T-cell (primary cell): Measurements from ENCODE around the gene TMEM14A. TPM values are rescaled to one million over a fixed set of nuclear protein-coding genes. Genes with fewer than 3 reads are reported as not detected.

Source experiments
- ATAC-seq, 4 experiments: fragments of 200-7000 bp in 3 of 4; fragments of 150-1000 bp in 1 of 4; cut with Tn5 transposase; replicated peaks in 1 of 4; 1 replicate in 3 of 4; 2 replicates in 1 of 4; pipeline ENCODE4 v1.10.0; 2021; ENCODE audit warnings: moderate library complexity in 3 of 4, mild to moderate bottlenecking in 2 of 4, moderate number of reproducible peaks in 1 of 4
- CTCF ChIA-PET, 2 donors: fragments of 300-600 bp; sonication (Branson Sonifier 250); formaldehyde crosslinking; loops; one replicate each; lab custom pipeline; 2022; ENCODE audit warnings: antibody characterized with exemption in 2 of 2; lab: Charles Lee
- POLR2A ChIA-PET, 2 donors: fragments of 300-600 bp; sonication (Branson Sonifier 250); formaldehyde crosslinking; loops; one replicate each; lab custom pipeline; 2022; ENCODE audit warnings: antibody characterized with exemption in 2 of 2; lab: Charles Lee
- DNase-seq, 35 experiments: peaks; one replicate each; pipeline versions ENCODE4 v3.0.0 to v3.0.0-alpha.2; 2013 to 2023
- H3K27ac ChIP-seq: one replicate; pipeline ENCODE4 v1.5.1; 2013; ENCODE audit warnings: low read length
- H3K27me3 ChIP-seq, 2 experiments: replicated peaks in 1 of 2; 1 replicate in 1 of 2; 2 replicates in 1 of 2; pipeline versions ENCODE4 v1.6.1 to v1.7.0; 2013; ENCODE audit warnings: low read length in 1 of 2, mixed read lengths in 1 of 2; ENCODE audit not compliant: control insufficient read depth in 2 of 2, insufficient read depth in 2 of 2; ENCODE audit errors: extremely low read depth in 1 of 2
- H3K36me3 ChIP-seq, 2 donors: 1 replicate in 1 of 2; 2 replicates in 1 of 2; pipeline versions ENCODE4 v1.6.1 to v1.7.0; 2013; ENCODE audit warnings: low read length in 1 of 2; ENCODE audit not compliant: control insufficient read depth in 2 of 2, insufficient read depth in 1 of 2; ENCODE audit errors: extremely low read depth in 1 of 2
- H3K4me1 ChIP-seq, 2 experiments: 1 replicate in 1 of 2; 2 replicates in 1 of 2; pipeline versions ENCODE4 v1.6.1 to v1.7.0; 2013; ENCODE audit warnings: low read length in 2 of 2, mixed read lengths in 1 of 2; ENCODE audit not compliant: insufficient read depth in 2 of 2, control insufficient read depth in 1 of 2; ENCODE audit errors: extremely low read depth in 1 of 2
- H3K4me3 ChIP-seq, 2 donors: 1 replicate in 1 of 2; 2 replicates in 1 of 2; pipeline versions ENCODE4 v1.5.1 to v1.7.0; 2013; ENCODE audit warnings: mild to moderate bottlenecking in 2 of 2, low read length in 1 of 2, moderate library complexity in 1 of 2; ENCODE audit not compliant: control insufficient read depth in 1 of 2; ENCODE audit errors: extremely low read depth in 1 of 2
- H3K9me3 ChIP-seq: 2 replicates; pipeline ENCODE4 v1.7.0; 2013
- H3K27ac Mint-ChIP-seq, 2 donors: one replicate each; pipeline ENCODE4 v1.8.0; 2020 to 2021; ENCODE audit warnings: mild to moderate bottlenecking in 2 of 2, mixed read lengths in 2 of 2
- H3K27me3 Mint-ChIP-seq, 2 donors: one replicate each; pipeline ENCODE4 v1.8.0; 2021 to 2022; ENCODE audit warnings: mixed read lengths in 2 of 2
- H3K36me3 Mint-ChIP-seq: one replicate; pipeline ENCODE4 v1.8.0; 2021; ENCODE audit warnings: mixed read lengths
- H3K4me1 Mint-ChIP-seq, 3 donors: one replicate each; pipeline ENCODE4 v1.8.0; 2020 to 2022; ENCODE audit warnings: mixed read lengths in 3 of 3, mild to moderate bottlenecking in 1 of 3
- H3K4me3 Mint-ChIP-seq, 3 donors: one replicate each; pipeline ENCODE4 v1.8.0; 2020 to 2022; ENCODE audit warnings: mild to moderate bottlenecking in 3 of 3, mixed read lengths in 3 of 3, moderate library complexity in 3 of 3
- H3K9me3 Mint-ChIP-seq, 3 donors: one replicate each; pipeline ENCODE4 v1.8.0; 2020 to 2022; ENCODE audit warnings: mixed read lengths in 3 of 3
- WGBS: methylation state at CpG from one replicate; pipeline ENCODE4 v1.1.5; 2013; ENCODE audit warnings: missing lambda C conversion rate; ENCODE audit not compliant: insufficient coverage; 5-methylcytosine and 5-hydroxymethylcytosine counted together
- total RNA-seq, 35 experiments: library from RNA in 6 of 35; stranded (reverse) in 6 of 35; fragments of 120-200 nt in 1 of 35; gene quantifications; one replicate each; pipeline versions ENCODE4 v1.2.1 to v1.2.4 and lab custom pipeline; 2013 to 2026

The TMEM14A gene
- total RNA-seq, 5 donors from 2014 or later (not counting 1 experiment from before 2014, with no cell fraction given), result 4.1 to 11.6 (median 9.2) TPM

DNA sequence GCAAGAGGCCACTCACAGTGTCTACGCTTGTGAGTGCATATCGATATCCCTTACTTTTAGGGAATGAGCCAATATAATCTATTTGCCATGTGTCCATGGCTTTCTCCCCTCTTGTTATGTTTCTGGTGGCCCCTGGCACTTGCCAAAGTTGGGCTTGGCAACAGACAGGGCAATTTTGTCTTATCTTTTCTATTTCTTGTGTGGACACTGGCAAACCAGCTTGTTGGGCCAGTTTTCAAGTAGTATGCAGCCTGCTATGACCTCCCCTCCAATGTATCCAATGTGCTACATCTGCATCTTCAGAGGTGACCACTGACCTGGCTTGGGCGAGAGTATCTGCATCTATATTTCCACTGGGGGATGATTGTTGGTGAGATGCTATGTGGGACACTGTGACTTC lies 63.2 kb downstream of the TMEM14A start:
- Histone ChIP-seq H3K4me3 (no peak overlapping the region), H3K36me3 (no peaks in the 10 kb centered on the region), H3K4me1 (no peaks in the 10 kb centered on the region), H3K9me3 (no peaks in the 10 kb centered on the region), H3K27me3 (no peaks in the 10 kb centered on the region), H3K27ac (no peak overlapping the region)
- POLR2A ChIA-PET, result no interaction called here
- Mint-ChIP-seq H3K4me1 (no peaks in the 10 kb centered on the region), H3K27me3 (no peaks in the 10 kb centered on the region), H3K9me3 (no peaks in the 10 kb centered on the region), H3K4me3 (no peak overlapping the region), H3K27ac (no peak overlapping the region), H3K36me3 (no peaks in the 10 kb centered on the region)
- no peak for DNase-seq
- CTCF ChIA-PET, result no interaction called here
- WGBS, result 94% methylated on average over 2 of the region's 3 CpGs
- no peak for ATAC-seq

DNA sequence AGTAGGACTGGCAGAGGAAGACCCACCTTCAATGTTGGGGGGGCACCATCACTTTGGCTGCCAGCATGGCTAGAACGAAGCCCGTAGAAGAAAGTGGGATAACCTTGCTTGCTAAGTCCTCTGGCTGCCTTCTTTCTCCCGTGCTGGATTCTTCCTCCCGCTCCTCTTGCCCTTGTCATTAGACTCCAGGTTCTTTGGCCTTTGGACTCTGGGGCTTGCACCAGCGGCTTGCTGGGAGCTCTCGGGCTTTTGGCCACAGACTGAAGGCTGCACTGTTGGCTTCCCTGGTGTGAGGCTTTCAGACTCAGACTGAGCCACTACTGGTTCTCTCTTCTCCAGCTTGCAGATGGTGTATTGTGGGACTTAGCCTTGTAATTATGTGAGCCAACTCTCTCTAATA lies 64.2 kb downstream of the TMEM14A start:
- no peak overlapping the region for H3K27ac ChIP-seq
- Mint-ChIP-seq H3K27ac (no peak overlapping the region), H3K36me3 (no peaks in the 10 kb centered on the region), H3K27me3 (no peaks in the 10 kb centered on the region), H3K9me3 (no peaks in the 10 kb centered on the region), H3K4me1 (no peaks in the 10 kb centered on the region), H3K4me3 (no peak overlapping the region)
- ChIA-PET CTCF (no interaction called here), POLR2A (no interaction called here)
- DNase-seq (no peak), ATAC-seq (no peak)
- no peaks in the 10 kb centered on the region for H3K4me1 ChIP-seq
- no peak overlapping the region for H3K4me3 ChIP-seq
- no peaks in the 10 kb centered on the region for H3K36me3 ChIP-seq
- whole genome bisulfite sequencing, result 89% methylated on average over 6 of the region's 6 CpGs
- no peaks in the 10 kb centered on the region for H3K27me3 ChIP-seq
- H3K9me3 ChIP-seq, result no peaks in the 10 kb centered on the region

DNA sequence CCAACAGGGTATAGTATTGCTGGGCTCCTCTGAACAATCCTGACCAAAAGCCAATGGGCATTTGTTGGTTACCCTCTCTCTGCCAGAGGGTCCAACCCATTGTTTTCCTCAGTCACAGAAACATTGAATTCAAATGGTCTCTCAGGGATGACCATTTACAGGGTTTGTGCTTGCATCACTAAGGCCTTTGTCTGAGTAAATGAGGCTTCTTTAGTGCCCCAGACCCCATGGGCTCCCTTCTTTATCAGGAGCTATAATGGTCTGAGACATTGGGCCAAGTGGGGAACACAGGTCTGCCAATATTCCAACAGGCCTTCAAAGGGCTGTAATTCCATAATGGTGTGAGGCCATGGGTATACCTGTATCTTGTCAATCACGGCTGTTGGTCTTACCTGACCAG lies 65.2 kb downstream of the TMEM14A start:
- ATAC-seq (no peak), DNase-seq (no peak)
- no peaks in the 10 kb centered on the region for H3K36me3 ChIP-seq
- no peaks in the 10 kb centered on the region for H3K27me3 ChIP-seq
- no peak overlapping the region for H3K27ac ChIP-seq
- Mint-ChIP-seq H3K27ac (no peak overlapping the region), H3K36me3 (no peaks in the 10 kb centered on the region), H3K27me3 (peaks cover 0 to 4% of the 10 kb centered on the region in 2 donors), H3K4me3 (no peak overlapping the region), H3K4me1 (no peaks in the 10 kb centered on the region), H3K9me3 (peaks cover 3 to 5% (median 4%) of the 10 kb centered on the region in 3 donors)
- no peaks in the 10 kb centered on the region for H3K9me3 ChIP-seq
- no peak overlapping the region for H3K4me3 ChIP-seq
- no peaks in the 10 kb centered on the region for H3K4me1 ChIP-seq
- POLR2A ChIA-PET, result no interaction called here
- WGBS, result no CpG with 5 or more reads among the region's 1 CpG
- CTCF ChIA-PET, result no interaction called here

Other genes with a start within 250 kb of the TMEM14A start
- 10 to 100 TPM in 1 of 5 donors, 1 to 10 TPM in 4; 8.8 to 12.1 (median 9.3) TPM for gene TRAM2, start 94.1 kb upstream of the TMEM14A start, total RNA-seq
- gene GSTA2, start 92.4 kb downstream of the TMEM14A start, total RNA-seq, result not detected
- gene GSTA1, start 132.7 kb downstream of the TMEM14A start, total RNA-seq, result 1 to 10 TPM in 2 of 5 donors, under 1 TPM in 1, not detected in 2; 0.82 to 1.2 (median 1.1) TPM
- gene GSTA5, start 169.7 kb downstream of the TMEM14A start, total RNA-seq, result not detected
- not detected for gene GSTA3, start 238.6 kb downstream of the TMEM14A start, total RNA-seq